Fibroblast of lung (primary cell): ENCODE measurements around the gene RAB31. TPM values are rescaled to one million over a fixed set of nuclear protein-coding genes. Genes with fewer than 3 reads are reported as not detected.

ENCODE experiments used
- DNase-seq, 2 donors: peaks; one replicate each; pipeline versions ENCODE4 v3.0.0 to v3.0.0-alpha.2; 2010; ENCODE audit warnings: low read depth in 2 of 2
- H2AFZ ChIP-seq: 2 replicates; pipeline ENCODE4 v1.5.1; 2012; ENCODE audit warnings: low read length, control low read depth, inconsistent platforms
- H3K27ac ChIP-seq: 2 replicates; pipeline ENCODE4 v1.5.1; 2011; ENCODE audit warnings: low read length, control low read depth; ENCODE audit not compliant: insufficient read depth
- H3K27me3 ChIP-seq: 2 replicates; pipeline ENCODE4 v1.5.1; 2011; ENCODE audit warnings: mild to moderate bottlenecking, low read length; ENCODE audit not compliant: control insufficient read depth, insufficient read depth
- H3K36me3 ChIP-seq: 2 replicates; pipeline ENCODE4 v1.5.1; 2011; ENCODE audit warnings: low read length; ENCODE audit not compliant: control insufficient read depth, insufficient read depth
- H3K4me1 ChIP-seq: 2 replicates; pipeline ENCODE4 v1.5.1; 2011; ENCODE audit warnings: low read length; ENCODE audit not compliant: control insufficient read depth, insufficient read depth; ENCODE audit errors: extremely low read depth
- H3K4me2 ChIP-seq: 2 replicates; pipeline ENCODE4 v1.5.1; 2011; ENCODE audit warnings: low read length, control low read depth; ENCODE audit not compliant: insufficient read depth; ENCODE audit errors: extremely low read depth
- H3K4me3 ChIP-seq, 4 experiments: fragments of 200-600 bp in 1 of 4; sonication (generic) in 1 of 4; replicated peaks in 1 of 4; 2 replicates each; pipeline ENCODE4 v1.5.1; 2011 to 2016; ENCODE audit warnings: low read length in 4 of 4, low read depth in 3 of 4, mild to moderate bottlenecking in 3 of 4, control low read depth in 2 of 4, inconsistent platforms in 1 of 4, mixed read lengths in 1 of 4; ENCODE audit not compliant: insufficient read depth in 1 of 4; ENCODE audit errors: control extremely low read depth in 1 of 4
- H3K79me2 ChIP-seq: 2 replicates; pipeline ENCODE4 v1.5.1; 2012; ENCODE audit warnings: mild to moderate bottlenecking, low read length, inconsistent platforms; ENCODE audit not compliant: control insufficient read depth, insufficient read depth
- H3K9ac ChIP-seq: 2 replicates; pipeline ENCODE4 v1.5.1; 2011; ENCODE audit warnings: mild to moderate bottlenecking, low read length, control low read depth; ENCODE audit not compliant: insufficient read depth
- H3K9me3 ChIP-seq: 2 replicates; pipeline ENCODE4 v1.5.1; 2012; ENCODE audit warnings: low read depth, low read length; ENCODE audit not compliant: control insufficient read depth, insufficient read depth
- H4K20me1 ChIP-seq: 2 replicates; pipeline ENCODE4 v1.5.1; 2011; ENCODE audit warnings: low read length; ENCODE audit not compliant: control insufficient read depth, insufficient read depth; ENCODE audit errors: extremely low read depth
- CTCF ChIP-seq, 2 donors: IDR thresholded peaks in 1 of 2; conservative IDR thresholded peaks in 1 of 2; 1 replicate in 1 of 2; 2 replicates in 1 of 2; pipeline ENCODE4 v1.5.1; 2011 to 2012; ENCODE audit warnings: low read length in 2 of 2, control low read depth in 1 of 2, inconsistent platforms in 1 of 2, low read depth in 1 of 2, mild to moderate bottlenecking in 1 of 2
- EZH2 ChIP-seq: IDR thresholded peaks from 2 replicates; pipeline ENCODE4 v1.5.1; 2012; ENCODE audit warnings: low read length, control low read depth, mild to moderate bottlenecking; ENCODE audit errors: missing control alignments
- polyA plus RNA-seq, 2 donors: library from polyadenylated mRNA; depleted of rRNA in 1 of 2; stranded (reverse) in 1 of 2; unstranded in 1 of 2; fragments of >200 nt; gene quantifications; 2 replicates each; pipeline ENCODE4 v1.2.1, GENCODE V29; 2011 to 2012; ENCODE audit warnings: missing spikeins in 1 of 2
- total RNA-seq: library from RNA; depleted of rRNA; stranded (reverse); fragments of >200 nt; gene quantifications from 2 replicates; pipeline ENCODE4 v1.2.1, GENCODE V29; 2014

The RAB31 gene
- total and polyA plus RNA-seq, 2 donors (not counting 1 experiment from before 2014, with no cell fraction given) = 29.6 to 47.1 TPM

- Histone ChIP-seq H3K79me2 (no peaks in the 10 kb centered on the region), H3K27me3 (no peaks in the 10 kb centered on the region), H3K4me2 (no peak overlapping the region), H4K20me1 (no peaks in the 10 kb centered on the region), H3K9ac (no peak overlapping the region), H3K4me1 (no peaks in the 10 kb centered on the region), H3K27ac (no peak overlapping the region), H3K36me3 (no peaks in the 10 kb centered on the region), H2AFZ (no peak overlapping the region), H3K9me3 (no peaks in the 10 kb centered on the region), H3K4me3 (no peak overlapping the region)
- TF ChIP-seq EZH2 = no peak
- no peak for TF ChIP-seq CTCF (conservative IDR thresholded peaks at IDR 0.05 in 1 of 2, IDR thresholded peaks at IDR 0.05 in 1 of 2; ENCODE audit: low read depth in 1 of 2, low read length in 2 of 2)
- no peak for DNase-seq
Observed at GRCh38 chr18:9749611-9750010, 41.5 kb downstream of the RAB31 start.

- no peaks in the 10 kb centered on the region for H4K20me1 ChIP-seq
- DNase-seq = no peak
- no peaks in the 10 kb centered on the region for H3K4me1 ChIP-seq
- no peak overlapping the region for H2AFZ ChIP-seq
- H3K27ac ChIP-seq = no peak overlapping the region
- H3K79me2 ChIP-seq = no peaks in the 10 kb centered on the region
- H3K9ac ChIP-seq = no peak overlapping the region
- H3K36me3 ChIP-seq = no peaks in the 10 kb centered on the region
- H3K9me3 ChIP-seq = no peaks in the 10 kb centered on the region
- no peak for TF ChIP-seq EZH2
- no peak for TF ChIP-seq CTCF (conservative IDR thresholded peaks at IDR 0.05 in 1 of 2, IDR thresholded peaks at IDR 0.05 in 1 of 2; ENCODE audit: low read depth in 1 of 2, low read length in 2 of 2)
- no peak overlapping the region for H3K4me3 ChIP-seq
- no peak overlapping the region for H3K4me2 ChIP-seq
- H3K27me3 ChIP-seq = no peaks in the 10 kb centered on the region
Observed at GRCh38 chr18:9750112-9750511, 42.0 kb downstream of the RAB31 start.

- Histone ChIP-seq H3K9ac (no peak overlapping the region), H3K4me3 (no peak overlapping the region), H3K27ac (no peak overlapping the region), H3K79me2 (no peaks in the 10 kb centered on the region), H2AFZ (no peak overlapping the region), H4K20me1 (no peaks in the 10 kb centered on the region), H3K27me3 (no peaks in the 10 kb centered on the region), H3K4me2 (no peak overlapping the region), H3K4me1 (no peaks in the 10 kb centered on the region), H3K36me3 (no peaks in the 10 kb centered on the region), H3K9me3 (no peaks in the 10 kb centered on the region)
- no peak for DNase-seq
- TF ChIP-seq EZH2 = no peak
- TF ChIP-seq CTCF (conservative IDR thresholded peaks at IDR 0.05 in 1 of 2, IDR thresholded peaks at IDR 0.05 in 1 of 2; ENCODE audit: low read depth in 1 of 2, low read length in 2 of 2) = no peak
Observed at GRCh38 chr18:9750606-9751304, 42.7 kb downstream of the RAB31 start.
